Fibroblast of peridontal ligament (primary cell): ENCODE results near the gene PCLAF.
"Not testable (repeated sequence)": the region's sequence is repeated elsewhere in the genome, so short reads cannot be mapped to it uniquely, and the experiment has no call there.

Experiments
- DNase-seq: peaks from one replicate; pipeline ENCODE4 v3.0.0-alpha.2; 2010; ENCODE audit errors: extremely low read depth

Gene PCLAF

DNA sequence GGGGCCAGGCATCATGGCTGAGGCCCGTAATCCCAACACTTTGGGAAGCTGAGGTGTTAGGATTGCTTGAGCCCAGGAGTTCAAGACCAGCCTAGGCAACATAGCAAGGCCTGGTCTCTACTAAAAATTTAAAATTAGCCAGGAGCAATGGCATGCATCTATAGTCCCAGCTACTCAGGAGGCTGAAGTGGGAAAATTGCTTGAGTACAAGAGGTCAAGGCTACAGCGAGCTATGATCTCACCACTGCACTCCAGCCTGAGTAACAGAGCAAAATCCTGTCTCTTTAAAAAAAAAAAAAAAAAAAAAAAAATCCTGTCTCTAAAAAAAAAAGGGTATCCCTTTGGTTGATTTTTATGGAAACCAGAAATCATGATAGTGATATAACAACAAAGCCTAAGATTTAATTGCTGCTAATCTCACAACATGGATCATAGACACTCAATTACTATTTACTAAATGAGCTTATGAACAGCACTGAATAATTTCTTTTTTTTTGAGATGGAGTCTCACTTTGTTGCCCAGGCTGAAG, 12.1 kb downstream of the PCLAF start:
- no peak for DNase-seq

DNA sequence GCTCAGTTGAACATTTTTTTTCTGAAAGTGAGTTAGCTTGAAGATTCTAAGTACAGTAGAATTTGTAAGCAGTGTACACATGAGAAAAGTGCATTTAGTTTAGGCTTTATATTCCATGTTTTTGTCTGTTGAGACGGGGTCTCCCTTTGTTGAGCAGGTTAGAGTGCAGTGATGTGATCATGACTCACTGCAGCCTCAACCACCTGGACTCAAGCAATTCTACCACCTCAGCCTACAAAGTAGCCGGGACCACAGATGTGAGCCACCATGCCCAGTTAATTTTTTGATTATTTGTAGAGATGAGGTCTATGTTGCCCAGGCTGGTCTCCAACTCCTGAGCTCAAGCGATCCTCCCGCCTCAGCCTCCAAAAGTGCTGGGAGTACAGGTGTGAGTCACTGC, 20.0 kb downstream of the PCLAF start:
- no peak for DNase-seq

DNA sequence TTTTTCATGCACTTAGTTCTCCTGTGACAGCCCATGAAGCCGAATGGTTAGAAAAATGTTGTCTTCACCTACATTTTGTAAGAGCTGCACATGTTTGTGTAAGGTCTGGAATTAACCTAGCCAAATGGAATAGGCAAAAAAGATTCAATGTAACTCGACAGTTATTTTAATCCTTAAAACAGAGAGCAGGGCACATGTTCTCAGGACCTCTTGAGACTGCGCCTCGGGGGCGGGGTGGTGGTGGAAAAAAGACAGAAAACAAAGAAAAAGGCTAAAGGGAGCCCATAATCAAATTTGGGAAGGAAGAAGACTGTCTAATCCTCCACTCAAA, 24.6 kb downstream of the PCLAF start:
- DNase-seq: no peak

DNA sequence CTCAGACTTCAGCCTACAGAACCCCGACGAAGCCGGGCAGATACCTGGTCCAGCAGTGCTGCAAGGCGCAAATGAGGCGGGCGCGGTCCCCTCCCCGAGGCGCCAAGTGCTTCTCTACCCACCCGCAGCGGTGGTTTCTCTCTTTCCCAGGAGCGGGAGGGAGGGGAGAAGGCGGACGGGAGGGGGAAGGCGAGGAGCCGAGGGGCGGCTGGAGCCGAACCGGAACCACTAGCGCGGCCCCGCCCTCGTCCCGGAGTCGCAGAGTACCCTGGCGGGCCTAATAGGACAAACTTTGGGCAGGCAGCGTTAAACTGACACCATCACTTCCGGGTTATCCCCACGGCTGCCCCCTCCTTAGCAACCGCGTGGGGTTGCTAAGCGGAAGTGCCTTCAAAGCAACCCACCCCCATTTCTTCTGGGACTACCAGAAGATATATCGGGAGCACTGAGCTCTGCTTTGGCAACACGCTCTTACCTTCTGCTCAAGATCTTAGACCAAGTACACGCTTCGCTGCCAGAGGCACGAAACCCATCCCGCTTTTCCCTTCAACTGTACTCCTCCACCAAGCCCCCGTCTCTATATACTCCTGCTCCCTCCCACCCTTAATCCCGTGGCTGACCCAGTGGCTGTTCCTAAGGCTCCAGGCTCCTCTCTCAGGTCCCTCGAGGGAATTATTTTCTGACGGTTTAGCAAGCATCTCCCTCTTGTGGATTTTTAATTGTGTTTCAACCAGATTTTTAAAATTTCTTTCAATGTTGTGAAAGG, 25.1 kb downstream of the PCLAF start, which contains the start of gene CSNK1G1:
CSNK1G1 (minus strand) TSS at position 230 of the 766 bp plus-strand sequence. CDS start 55,674 bp downstream, outside the sequence.
- DNase-seq: peak; percentile 96

DNA sequence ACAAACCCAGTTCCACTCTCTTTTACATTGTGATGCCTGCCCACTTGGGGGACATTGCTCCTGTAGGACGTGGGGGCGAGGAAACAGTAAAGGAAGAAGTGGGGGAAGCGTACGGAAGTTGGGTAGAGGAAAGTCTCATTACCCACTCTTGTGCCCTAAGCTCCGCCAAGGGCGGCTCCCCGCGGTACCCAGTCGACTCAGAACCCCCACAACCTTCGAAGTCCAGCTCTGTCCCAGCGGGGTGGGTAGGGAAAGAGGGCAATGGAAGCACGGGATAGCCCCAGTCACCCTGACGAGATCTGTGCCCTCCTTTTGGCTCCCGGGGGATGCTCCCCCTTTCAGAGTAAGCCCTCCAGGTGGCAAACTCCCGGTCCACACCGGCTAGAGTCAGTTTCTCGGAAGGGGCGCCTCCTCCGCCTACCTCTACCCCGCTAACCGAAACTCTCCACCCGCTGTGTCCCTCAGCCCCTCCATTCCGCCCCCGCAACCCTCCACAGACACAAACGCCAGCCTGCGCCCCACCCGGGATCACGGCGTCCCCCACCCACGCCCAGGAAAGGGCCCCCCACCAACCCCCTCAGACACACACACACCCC, 25.8 kb downstream of the PCLAF start:
- DNase-seq: no peak

DNA sequence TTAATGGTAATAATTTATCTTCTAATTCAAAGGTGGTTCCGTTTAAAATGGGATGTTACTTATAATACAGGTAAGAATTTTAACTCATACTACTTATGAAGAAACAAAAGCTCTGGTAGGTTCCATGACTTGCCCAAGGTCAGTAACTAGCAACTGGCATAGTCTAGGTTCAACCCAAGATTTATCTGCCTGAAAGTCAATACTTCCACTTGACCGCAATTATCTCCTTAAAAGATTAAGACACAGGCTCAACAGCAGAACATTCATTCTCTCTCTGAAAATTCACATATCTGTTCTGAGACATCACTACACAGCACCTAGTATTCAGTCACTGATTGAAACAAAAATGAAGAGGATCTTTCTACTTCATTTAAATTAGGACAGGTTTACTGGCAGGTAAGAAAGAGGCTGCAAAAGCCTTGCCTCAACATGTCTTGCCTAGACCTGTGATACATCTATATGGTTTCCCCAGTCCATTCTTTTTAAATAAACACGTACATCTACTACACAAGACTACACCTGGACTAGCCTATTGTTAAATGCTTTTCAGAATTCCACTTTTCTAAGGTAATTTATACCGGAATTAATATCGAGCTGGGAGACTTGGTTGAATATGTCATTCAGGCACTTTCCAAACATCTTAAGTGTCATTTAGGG, 26.4 kb downstream of the PCLAF start:
- no peak for DNase-seq

DNA sequence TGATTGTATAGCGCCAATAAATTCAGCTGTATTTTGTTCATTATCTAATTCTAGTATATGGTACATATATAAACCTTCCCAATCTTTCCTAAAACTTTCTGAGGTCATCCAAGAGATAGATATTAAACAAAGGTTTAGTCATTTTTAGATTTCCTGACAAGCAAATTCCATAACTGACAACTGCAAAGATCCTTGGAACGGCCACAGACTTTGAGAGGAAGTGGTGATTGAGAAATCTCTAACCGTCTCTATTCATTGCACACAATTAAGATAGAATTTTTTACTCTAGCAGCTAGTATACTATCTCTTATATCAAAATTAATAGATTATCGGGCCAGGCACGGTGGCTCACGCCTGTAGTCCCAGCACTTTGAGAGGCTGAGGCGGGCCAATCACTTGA, 30.0 kb downstream of the PCLAF start:
- no peak for DNase-seq

DNA sequence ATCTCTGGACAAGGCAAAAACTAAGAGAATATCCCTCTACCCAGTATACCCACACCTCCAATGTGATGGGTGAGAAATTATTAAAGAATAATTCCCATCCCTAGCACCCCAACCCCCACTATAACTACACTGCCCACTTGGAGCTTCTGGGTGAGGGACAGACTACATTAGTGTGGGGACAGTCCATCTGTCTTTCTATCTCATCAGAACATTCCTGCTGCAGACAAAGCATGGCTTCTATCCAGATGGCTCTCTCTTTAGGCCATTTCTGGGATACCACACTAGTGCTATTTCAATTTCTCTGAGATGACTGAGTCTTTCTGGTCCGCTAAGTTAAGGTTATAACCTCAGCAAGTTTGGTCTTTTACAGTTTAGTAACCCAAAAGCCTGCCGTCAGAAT, 31.9 kb downstream of the PCLAF start:
- no peak for DNase-seq

DNA sequence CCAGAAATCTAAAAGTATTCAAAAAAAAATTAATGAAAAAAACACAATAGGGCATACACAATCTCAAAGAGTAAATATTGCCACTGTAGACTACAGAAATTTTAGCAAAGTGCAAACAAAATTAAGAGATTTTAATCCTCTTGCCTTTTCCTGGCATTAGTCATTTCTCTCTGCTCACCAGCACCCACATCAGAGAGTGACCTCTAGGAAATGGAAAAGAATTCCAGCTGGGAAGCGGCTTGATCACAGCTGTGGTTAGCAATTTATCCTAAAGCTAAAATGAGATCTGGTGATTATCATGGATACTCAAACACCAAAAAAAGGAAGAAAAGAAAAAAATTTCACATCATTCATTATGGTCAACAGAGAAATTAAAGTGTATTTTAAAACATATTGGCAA, 32.8 kb downstream of the PCLAF start:
- peak; percentile 38 for DNase-seq

DNA sequence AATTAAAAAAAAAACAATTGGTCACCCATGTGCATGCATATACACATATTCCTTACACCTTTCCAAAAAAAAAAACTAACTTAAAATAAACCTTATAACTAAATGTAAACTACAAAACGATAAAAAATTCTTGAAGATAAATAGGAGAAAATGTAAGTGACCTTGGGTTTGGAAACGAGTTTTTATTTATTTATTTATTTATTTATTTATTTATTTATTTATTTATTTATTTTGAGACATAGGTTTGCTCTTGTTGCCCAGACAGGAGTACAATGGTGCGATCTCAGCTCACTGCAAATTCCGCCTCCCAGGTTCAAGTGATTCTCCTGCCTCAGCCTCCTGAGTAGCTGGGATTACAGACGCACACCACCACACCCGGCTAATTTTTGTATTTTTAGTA, 35.0 kb downstream of the PCLAF start:
- not testable (repeated sequence) for DNase-seq

DNA sequence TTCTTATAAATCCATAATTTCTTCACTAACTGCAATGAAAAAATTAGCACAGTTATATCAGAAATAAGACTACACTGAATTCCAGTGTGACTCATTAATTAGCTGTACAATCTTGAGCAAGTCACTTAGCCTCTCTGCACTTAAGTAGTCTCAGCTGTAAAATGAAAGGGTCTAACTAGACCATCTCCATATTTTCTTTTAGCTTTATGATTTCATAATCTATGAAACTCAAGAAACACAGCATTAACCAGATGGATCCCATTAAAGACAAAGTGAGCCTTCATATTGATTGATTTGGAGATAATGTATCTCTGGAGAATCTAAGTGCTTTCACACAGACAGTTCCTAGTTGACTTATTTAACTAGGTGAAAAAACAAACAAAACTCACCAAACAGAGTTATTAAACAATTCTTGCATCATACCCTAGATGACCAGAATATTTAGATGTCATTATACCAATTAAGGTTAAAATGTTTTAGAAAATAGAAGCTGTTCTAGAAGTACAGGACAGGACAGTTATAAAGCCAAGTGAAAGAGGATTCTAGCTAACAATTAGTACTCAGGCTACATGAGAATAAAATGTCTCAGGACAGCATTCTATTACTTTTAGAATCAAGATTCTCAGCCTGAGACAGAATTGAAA, 36.5 kb downstream of the PCLAF start:
- peak; percentile 67 for DNase-seq

DNA sequence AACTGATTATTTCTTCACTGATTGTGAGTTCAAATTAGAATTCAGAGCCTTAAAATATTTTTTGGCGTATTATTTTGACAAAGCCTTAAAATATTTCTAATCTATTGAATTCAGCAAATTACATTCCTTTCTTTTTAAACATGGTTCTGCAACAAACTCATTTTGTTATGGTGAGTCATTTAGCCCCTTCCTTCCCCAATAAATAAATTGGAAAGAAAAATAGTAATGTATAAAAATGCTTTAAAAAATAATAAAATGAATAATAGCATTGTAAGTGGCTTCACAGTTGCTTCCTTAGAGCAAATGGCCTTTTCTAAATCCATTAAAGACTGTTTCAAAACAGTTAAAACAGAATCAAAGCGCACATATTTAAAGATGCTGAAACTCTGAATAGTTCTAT, 37.4 kb downstream of the PCLAF start:
- peak; percentile 27 for DNase-seq

DNA sequence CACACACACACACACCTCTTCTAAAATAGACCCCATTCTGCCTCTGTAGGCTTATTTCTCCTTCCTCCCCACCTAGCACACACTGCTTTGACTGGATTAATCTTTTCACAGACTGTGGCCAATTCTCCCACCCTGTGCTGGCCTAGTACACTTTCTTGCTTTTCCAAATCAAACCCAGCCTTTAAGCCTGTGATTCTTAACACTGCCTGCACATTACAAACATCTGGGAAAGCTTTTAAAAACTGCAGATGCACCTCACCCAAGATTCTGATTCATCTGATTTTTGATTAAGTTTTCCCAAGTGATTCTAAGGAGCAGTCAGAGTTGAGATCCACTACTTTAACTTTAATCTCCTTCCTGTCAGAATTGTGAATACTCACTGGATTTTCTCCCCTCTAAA, 38.0 kb downstream of the PCLAF start:
- peak; percentile 75 for DNase-seq

DNA sequence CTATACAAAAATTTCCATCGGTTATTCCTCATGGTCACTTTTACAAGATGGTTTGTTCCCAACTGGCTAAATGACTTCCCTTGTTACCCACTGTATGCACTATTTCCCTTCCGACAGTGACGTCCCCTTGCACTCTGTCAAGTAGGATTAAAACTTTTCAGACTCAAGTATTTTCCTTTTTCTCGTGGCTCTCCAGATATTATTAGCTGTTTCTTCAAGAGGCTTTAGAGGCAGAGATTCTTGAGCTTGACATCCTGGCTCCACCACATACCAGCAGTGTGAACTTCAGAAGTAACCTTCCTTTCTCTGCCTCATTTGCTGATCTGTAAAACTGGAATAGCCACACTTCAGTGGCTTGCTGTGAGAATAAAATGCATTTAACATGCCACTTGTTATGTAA, 39.3 kb downstream of the PCLAF start:
- DNase-seq: no peak

DNA sequence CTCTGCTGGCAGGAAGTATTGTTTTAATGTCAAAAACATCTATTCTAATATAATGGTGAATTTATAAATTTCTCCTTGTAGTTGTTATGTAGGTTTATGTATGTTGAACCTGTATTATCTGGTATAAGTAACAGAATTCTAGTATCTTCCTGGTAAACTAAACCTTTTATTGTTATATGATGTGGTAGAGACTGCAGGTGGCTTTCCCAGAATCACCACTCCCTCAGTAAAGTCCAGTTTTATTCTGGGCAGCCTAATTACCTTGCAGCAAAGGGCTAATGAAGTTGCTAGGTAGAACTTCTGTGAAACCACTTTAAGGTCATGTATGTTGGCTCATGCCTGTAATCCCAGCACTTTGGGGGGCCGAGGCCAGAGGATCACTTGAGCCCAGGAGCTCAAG, 40.9 kb downstream of the PCLAF start:
- DNase-seq: no peak

DNA sequence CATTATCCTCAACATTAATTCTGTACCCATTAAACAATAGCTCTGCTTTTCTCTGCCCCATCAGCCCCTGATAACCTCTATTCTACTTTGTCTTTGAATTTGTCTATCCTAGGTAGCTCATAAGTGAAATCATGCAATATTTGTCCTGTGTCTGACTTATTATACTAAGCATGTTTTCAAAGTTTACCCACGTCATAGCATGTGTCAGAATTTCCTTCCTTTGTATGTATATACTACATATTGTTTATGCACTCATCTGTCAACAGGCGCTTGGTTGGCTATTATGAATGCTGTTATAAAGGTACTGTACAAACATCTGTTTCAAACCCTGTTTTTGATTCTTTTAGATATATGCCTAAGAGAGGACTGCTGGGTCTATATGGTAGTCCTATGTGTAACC, 43.5 kb downstream of the PCLAF start:
- no peak for DNase-seq

DNA sequence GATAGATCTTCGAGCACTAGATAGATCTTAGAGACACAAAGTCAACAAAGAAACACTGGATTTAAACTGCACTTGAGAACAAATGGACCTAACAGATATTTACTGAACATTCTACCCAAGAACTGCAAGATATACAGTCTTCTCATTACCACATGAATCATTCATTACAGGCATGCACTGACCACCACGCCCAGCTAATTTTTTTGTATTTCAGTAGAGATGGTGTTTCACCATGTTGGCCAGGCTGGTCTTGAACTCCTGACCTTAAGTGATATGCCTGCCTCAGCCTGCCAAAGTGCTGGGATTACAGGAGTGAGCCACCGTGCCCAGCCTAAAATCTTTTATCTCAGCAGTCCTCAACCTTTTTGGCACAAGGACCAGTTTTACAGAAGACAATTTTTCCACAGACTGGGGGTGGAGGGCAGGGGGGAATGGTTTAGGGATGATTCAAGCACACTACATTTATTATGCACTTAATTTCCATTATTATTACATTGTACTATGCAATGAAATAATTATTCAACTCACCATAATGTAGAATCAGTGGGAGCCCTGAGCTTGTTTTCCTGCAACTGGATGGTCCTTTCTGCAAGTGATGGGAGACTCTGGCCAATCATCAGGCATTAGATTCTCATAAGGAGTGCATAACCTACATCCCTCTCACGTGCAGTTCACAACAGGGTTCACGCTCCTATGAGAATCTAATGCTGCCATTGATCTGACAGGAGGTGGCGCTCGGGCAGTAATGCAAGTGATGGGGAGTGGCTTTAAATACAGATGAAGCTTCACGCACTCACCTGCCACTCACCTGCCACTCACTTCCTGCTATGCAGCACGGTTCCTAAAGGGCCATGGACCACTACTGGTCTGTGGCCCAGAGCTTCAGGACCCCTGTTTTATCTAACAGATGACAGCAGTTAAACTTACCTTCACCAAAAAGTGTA, 47.0 kb downstream of the PCLAF start:
- DNase-seq: peak; percentile 60

DNA sequence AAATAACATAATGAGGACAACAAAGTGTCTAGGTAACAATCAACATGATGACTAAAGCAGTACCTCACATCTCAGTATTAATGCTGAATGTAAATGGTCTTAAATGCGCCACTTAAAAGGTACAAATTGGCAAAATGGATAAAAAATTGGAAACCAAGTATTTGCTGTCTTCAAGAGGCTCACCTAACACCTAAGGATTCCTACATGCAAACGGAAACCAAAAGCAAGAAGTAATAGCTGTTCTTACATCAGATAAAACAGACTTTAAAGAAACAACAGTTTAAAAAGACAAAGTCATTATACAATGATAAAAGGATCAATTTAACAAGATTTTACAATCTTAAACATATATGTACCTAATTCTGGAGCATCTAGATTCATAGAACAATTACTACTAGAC, 47.7 kb downstream of the PCLAF start:
- no peak for DNase-seq

DNA sequence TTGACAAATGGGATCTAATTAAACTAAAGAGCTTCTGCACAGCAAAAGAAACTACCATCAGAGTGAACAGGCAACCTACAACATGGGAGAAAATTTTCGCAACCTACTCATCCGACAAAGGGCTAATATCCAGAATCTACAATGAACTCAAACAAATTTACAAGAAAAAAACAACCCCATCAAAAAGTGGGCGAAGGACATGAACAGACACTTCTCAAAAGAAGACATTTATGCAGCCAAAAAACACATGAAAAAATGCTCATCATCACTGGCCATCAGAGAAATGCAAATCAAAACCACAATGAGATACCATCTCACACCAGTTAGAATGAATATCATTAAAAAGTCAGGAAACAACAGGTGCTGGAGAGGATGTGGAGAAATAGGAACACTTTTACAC, 49.6 kb downstream of the PCLAF start:
- DNase-seq: not testable (repeated sequence)

DNA sequence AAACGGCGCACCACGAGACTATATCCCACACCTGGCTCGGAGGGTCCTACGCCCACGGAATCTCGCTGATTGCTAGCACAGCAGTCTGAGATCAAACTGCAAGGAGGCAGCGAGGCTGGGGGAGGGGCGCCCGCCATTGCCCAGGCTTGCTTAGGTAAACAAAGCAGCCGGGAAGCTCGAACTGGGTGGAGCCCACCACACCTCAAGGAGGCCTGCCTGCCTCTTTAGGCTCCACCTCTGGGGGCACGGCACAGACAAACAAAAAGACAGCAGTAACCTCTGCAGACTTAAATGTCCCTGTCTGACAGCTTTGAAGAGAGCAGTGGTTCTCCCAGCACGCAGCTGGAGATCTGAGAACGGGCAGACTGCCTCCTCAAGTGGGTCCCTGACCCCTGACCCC, 54.3 kb downstream of the PCLAF start:
- DNase-seq: not testable (repeated sequence)

DNA sequence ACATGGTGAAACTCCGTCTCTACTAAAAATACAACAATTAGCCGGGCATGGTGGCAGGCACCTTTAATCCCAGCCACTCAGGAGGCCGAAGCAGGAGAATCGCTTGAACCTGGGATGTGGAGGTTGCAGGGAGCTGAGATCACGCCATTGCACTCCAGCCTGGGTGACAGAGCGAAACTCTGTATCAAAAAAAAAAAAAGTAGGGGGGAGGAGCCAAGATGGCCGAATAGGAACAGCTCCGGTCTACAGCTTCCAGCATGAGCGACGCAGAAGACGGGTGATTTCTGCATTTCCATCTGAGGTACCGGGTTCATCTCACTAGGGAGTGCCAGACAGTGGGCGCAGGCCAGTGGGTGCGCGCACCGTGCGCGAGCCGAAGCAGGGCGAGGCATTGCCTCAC, 54.8 kb downstream of the PCLAF start:
- DNase-seq: not testable (repeated sequence)
